ENCODE results near the gene AVPR2.

AVPR2 gene

DNA sequence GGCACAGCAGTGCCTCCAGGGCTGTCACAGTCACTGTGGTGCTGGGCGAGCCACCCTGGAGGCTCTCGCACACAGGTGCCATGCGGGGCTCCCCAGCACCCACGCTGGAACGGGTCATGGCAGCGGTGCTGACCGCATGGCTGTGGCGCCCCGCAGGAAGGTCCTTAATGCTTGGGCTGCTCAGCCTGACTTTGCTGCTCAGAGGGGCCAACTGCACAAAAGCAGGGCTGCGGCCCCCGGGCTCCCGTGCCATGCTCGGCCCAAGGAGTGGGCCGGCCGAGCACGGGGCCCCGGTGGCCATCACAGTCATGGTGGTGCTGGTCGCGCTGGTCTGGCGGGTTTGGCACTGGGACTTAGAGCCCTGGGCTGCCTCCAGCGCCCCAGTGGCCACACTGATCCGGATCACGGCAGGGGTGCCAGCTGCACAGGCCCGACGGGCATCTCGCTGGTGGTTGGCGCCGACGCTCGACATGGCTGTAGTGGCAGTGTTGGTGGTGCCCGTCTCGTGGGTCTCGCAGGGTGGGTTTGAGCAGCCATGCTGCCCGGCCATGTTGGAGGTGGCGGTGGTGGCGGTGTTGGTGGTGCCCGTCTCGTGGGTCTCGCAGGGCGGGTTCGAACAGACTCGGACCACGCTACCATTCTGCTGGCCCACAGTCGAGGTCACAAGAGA lies 50.2 kb downstream of the AVPR2 start:
- DNase-seq, result no peak

DNA sequence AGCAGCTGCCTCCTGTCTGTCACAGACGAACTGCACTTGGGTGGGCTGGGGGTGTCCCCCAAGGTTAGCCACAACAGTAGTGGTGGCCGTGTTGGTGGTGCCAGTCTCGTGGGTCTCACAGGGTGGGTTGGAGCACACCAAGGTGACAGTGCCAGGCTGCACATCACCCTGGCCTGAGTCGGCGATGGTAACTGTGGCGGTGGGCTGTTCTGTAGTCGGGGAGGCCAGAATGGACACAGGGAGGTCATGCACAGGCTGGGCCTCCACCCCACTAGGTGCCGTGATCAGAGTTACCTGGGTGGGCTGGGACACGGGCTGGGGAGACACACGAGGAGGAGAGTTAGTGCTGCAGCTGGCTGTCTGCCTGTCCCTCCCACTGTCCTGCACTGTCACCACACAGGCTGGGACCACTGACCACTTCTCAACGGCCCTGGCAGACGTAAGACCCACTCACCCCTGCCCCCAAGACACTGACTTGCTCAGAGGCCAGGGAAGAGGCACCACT lies 50.8 kb downstream of the AVPR2 start:
- DNase-seq, result no peak

DNA sequence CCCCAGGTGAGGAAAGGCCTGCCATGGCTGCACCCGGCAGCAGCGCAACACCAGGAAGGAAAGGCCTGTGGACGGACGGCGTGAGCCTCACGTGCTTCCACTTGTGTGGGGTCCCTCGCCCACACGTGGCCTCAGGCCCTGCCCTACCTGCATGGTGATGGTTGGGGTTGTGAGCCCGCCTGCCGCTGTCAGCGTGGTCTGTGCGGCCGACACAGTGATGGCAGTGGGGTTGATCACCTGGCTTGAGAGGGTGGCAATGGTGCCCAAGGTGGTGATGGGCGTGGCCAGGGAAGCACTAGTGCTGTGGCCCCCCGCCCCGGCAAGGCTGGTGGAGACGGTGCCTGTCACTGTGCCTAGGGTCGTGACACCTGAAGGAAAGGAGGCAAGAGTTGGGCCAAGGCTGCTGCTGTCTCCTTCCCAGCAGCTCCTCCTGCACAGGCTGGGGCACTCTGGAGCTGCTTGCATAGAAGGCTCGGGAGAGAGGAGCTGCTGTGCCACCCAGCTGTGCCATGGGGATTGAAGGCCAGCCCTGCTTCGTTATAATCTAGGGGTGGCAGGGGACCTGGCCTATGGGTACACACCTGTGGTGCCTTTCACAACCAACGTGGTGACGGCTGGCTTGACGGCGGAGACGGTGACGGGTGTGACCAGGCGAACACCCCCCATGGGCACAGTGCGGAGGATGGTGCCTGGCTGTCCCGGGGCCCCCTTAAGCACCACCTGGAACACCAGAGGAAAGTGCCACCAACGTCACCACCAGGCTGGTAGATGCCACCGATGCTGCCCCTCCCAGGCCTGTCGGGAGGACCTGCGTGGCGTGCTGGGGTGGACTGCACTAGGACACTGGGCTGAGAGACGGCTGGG lies 51.8 kb downstream of the AVPR2 start:
- DNase-seq, result no peak

Data from activated CD4-positive, alpha-beta T cell treated with anti-CD3 and anti-CD28 coated beads, Interleukin-2, Interleukin-6, amounts not matched to agents 100 ng/mL and 50 ng/mL, durations not matched to agents 16 hours and 8 hours (primary cell).